ENCODE data around the gene CLRN1. TPM values are rescaled to one million over a fixed set of nuclear protein-coding genes. Genes with fewer than 3 reads are reported as not detected.

CLRN1 gene
- total RNA-seq, 1 experiment from 2014 or later, result not detected

DNA sequence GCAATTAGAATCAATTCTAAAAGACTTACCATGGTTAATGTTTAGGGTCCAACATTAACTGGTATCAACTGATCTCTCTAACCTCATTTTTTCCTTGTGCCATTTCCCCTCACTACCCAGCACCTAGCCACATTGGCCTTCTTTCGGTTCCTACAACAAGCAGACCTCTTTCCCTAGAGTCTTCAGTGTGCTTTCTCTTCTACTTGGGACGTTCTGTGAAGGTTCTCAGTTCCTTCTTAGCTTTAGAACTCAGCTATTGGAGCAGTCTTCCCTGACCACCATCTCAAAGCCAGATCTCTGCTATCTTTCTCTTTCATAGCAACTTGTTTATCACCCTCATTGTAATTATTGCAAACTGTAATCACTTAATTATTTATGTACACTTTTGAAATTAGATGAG, 35.8 kb downstream of the CLRN1 start:
- Mint-ChIP-seq H3K27ac (ENCODE audit: unreplicated experiment) (no peak overlapping the region), H3K4me1 (ENCODE audit: low read depth, unreplicated experiment) (no peaks in the 10 kb centered on the region), H3K27me3 (ENCODE audit: unreplicated experiment) (peaks cover 86% of the 10 kb centered on the region), H3K9me3 (ENCODE audit: low read depth, unreplicated experiment) (no peaks in the 10 kb centered on the region), H3K36me3 (ENCODE audit: insufficient read depth, unreplicated experiment) (no peaks in the 10 kb centered on the region), H3K4me3 (ENCODE audit: low read depth, unreplicated experiment) (no peak overlapping the region)
- intact Hi-C loops (cut with micrococcal nuclease; ENCODE audit: unreplicated experiment), result no loop called here
- CTCF ChIA-PET, result no interaction called here
- TF ChIP-seq, protein P1, sequence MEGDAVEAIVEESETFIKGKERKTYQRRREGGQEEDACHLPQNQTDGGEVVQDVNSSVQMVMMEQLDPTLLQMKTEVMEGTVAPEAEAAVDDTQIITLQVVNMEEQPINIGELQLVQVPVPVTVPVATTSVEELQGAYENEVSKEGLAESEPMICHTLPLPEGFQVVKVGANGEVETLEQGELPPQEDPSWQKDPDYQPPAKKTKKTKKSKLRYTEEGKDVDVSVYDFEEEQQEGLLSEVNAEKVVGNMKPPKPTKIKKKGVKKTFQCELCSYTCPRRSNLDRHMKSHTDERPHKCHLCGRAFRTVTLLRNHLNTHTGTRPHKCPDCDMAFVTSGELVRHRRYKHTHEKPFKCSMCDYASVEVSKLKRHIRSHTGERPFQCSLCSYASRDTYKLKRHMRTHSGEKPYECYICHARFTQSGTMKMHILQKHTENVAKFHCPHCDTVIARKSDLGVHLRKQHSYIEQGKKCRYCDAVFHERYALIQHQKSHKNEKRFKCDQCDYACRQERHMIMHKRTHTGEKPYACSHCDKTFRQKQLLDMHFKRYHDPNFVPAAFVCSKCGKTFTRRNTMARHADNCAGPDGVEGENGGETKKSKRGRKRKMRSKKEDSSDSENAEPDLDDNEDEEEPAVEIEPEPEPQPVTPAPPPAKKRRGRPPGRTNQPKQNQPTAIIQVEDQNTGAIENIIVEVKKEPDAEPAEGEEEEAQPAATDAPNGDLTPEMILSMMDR (IDR thresholded peaks at IDR 0.05; ENCODE audit: unreplicated experiment), result no peak
- no peak for DNase-seq
- BruUV-seq (replicated peaks), result no TSS peak

DNA sequence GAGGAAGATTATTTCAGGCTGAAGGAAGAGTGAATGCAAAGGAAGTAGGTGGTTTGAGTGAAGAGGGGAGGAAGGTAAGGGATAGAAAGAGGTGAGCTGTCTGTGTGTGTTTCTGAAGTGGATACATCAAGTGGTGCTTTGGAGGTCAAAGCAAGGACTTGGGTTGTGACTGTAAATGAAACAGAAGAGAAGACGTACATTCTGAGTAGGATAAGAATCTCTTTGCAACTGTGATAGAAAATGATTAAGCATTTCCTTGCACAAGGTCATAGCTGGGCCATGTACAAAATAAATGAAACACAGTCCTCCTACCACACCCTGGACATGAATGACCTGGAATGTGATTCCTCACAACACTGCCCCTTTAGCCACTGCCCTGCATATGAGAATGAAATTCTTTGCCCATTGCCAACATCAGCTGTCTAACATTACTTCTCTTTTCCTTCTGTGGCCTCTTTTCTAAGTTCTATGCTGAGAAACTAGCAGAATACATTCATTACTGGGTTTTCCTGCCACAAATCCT, 39.0 kb downstream of the CLRN1 start:
- H3K4me3 Mint-ChIP-seq (ENCODE audit: low read depth, unreplicated experiment), result no peak overlapping the region
- no peaks in the 10 kb centered on the region for H3K9me3 Mint-ChIP-seq (ENCODE audit: low read depth, unreplicated experiment)
- TF ChIP-seq, protein P1 (IDR thresholded peaks at IDR 0.05; ENCODE audit: unreplicated experiment), result no peak
- CTCF ChIA-PET, result interaction anchor here (1.3 kb wide), 1 partner anchor 9 kb away, joined by 3 read pairs; no protein-coding TSS in a partner anchor
- H3K27ac Mint-ChIP-seq (ENCODE audit: unreplicated experiment), result no peak overlapping the region
- intact Hi-C loops (cut with micrococcal nuclease; ENCODE audit: unreplicated experiment), result no loop called here
- H3K27me3 Mint-ChIP-seq (ENCODE audit: unreplicated experiment), result peaks cover 85% of the 10 kb centered on the region
- no peak for DNase-seq
- no peaks in the 10 kb centered on the region for H3K4me1 Mint-ChIP-seq (ENCODE audit: low read depth, unreplicated experiment)
- H3K36me3 Mint-ChIP-seq (ENCODE audit: insufficient read depth, unreplicated experiment), result no peaks in the 10 kb centered on the region
- no TSS peak for BruUV-seq (replicated peaks)

GRCh38 chr3:150931745-150932144, 40.8 kb downstream of the CLRN1 start:
- Mint-ChIP-seq H3K27ac (ENCODE audit: unreplicated experiment) (no peak overlapping the region), H3K36me3 (ENCODE audit: insufficient read depth, unreplicated experiment) (no peaks in the 10 kb centered on the region), H3K4me3 (ENCODE audit: low read depth, unreplicated experiment) (no peak overlapping the region), H3K27me3 (ENCODE audit: unreplicated experiment) (peaks cover 67% of the 10 kb centered on the region), H3K9me3 (ENCODE audit: low read depth, unreplicated experiment) (no peaks in the 10 kb centered on the region), H3K4me1 (ENCODE audit: low read depth, unreplicated experiment) (no peaks in the 10 kb centered on the region)
- DNase-seq, result no peak
- TF ChIP-seq, protein P1 (IDR thresholded peaks at IDR 0.05; ENCODE audit: unreplicated experiment), result no peak
- CTCF ChIA-PET, result no interaction called here
- no TSS peak for BruUV-seq (replicated peaks)
- intact Hi-C loops (cut with micrococcal nuclease; ENCODE audit: unreplicated experiment), result no loop called here

DNA sequence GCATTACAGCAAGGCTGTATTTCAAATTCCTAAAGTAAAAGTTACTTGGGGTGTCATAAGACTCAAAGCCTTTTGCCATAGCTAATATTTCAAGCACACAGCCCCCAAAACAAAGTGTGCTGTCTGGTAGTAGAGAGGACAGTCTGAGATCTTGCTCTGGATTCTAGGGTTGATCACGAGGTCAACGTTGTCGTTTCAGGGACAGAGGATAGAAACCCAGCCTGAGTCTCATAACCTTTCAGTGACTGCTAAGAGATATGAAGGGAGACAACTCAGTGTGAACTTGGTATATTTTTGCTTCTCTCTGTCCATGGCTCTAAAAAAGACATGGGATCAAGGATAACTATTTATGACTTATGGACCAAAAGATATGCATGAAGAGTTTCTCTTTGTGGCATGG, 41.7 kb downstream of the CLRN1 start:
- Mint-ChIP-seq H3K27me3 (ENCODE audit: unreplicated experiment) (peaks cover 61% of the 10 kb centered on the region), H3K27ac (ENCODE audit: unreplicated experiment) (no peak overlapping the region), H3K4me1 (ENCODE audit: low read depth, unreplicated experiment) (no peaks in the 10 kb centered on the region), H3K9me3 (ENCODE audit: low read depth, unreplicated experiment) (no peaks in the 10 kb centered on the region), H3K36me3 (ENCODE audit: insufficient read depth, unreplicated experiment) (no peaks in the 10 kb centered on the region), H3K4me3 (ENCODE audit: low read depth, unreplicated experiment) (no peak overlapping the region)
- CTCF ChIA-PET, result interaction anchor here (1.1 kb wide), 1 partner anchor 216 kb away, joined by 3 read pairs; no protein-coding TSS in a partner anchor
- TF ChIP-seq, protein P1 (IDR thresholded peaks at IDR 0.05; ENCODE audit: unreplicated experiment), result no peak
- DNase-seq, result no peak
- BruUV-seq (replicated peaks), result no TSS peak
- intact Hi-C loops (cut with micrococcal nuclease; ENCODE audit: unreplicated experiment), result no loop called here
